ENCODE data around the gene MFAP3L.

- TF ChIP-seq CTCF (IDR thresholded peaks at IDR 0.05) (no peak), POLR2A (IDR thresholded peaks at IDR 0.05) (no peak)
Measured at GRCh38 chr4:170040031-170040680, 14.0 kb upstream of the MFAP3L start.
